Fibroblast of lung (primary cell): ENCODE measurements around the gene OTUD7B. TPM values are rescaled to one million over a fixed set of nuclear protein-coding genes. Genes with fewer than 3 reads are reported as not detected.
A peak's percentile ranks its signal among the peaks of the same experiment; 100 is the strongest.

Experiments
- DNase-seq, 2 donors: peaks; one replicate each; pipeline versions ENCODE4 v3.0.0 to v3.0.0-alpha.2; 2010; ENCODE audit warnings: low read depth in 2 of 2
- H2AFZ ChIP-seq: 2 replicates; pipeline ENCODE4 v1.5.1; 2012; ENCODE audit warnings: low read length, control low read depth, inconsistent platforms
- H3K27ac ChIP-seq: 2 replicates; pipeline ENCODE4 v1.5.1; 2011; ENCODE audit warnings: low read length, control low read depth; ENCODE audit not compliant: insufficient read depth
- H3K27me3 ChIP-seq: 2 replicates; pipeline ENCODE4 v1.5.1; 2011; ENCODE audit warnings: mild to moderate bottlenecking, low read length; ENCODE audit not compliant: control insufficient read depth, insufficient read depth
- H3K36me3 ChIP-seq: 2 replicates; pipeline ENCODE4 v1.5.1; 2011; ENCODE audit warnings: low read length; ENCODE audit not compliant: control insufficient read depth, insufficient read depth
- H3K4me1 ChIP-seq: 2 replicates; pipeline ENCODE4 v1.5.1; 2011; ENCODE audit warnings: low read length; ENCODE audit not compliant: control insufficient read depth, insufficient read depth; ENCODE audit errors: extremely low read depth
- H3K4me2 ChIP-seq: 2 replicates; pipeline ENCODE4 v1.5.1; 2011; ENCODE audit warnings: low read length, control low read depth; ENCODE audit not compliant: insufficient read depth; ENCODE audit errors: extremely low read depth
- H3K4me3 ChIP-seq, 4 experiments: fragments of 200-600 bp in 1 of 4; sonication (generic) in 1 of 4; replicated peaks in 1 of 4; 2 replicates each; pipeline ENCODE4 v1.5.1; 2011 to 2016; ENCODE audit warnings: low read length in 4 of 4, low read depth in 3 of 4, mild to moderate bottlenecking in 3 of 4, control low read depth in 2 of 4, inconsistent platforms in 1 of 4, mixed read lengths in 1 of 4; ENCODE audit not compliant: insufficient read depth in 1 of 4; ENCODE audit errors: control extremely low read depth in 1 of 4
- H3K79me2 ChIP-seq: 2 replicates; pipeline ENCODE4 v1.5.1; 2012; ENCODE audit warnings: mild to moderate bottlenecking, low read length, inconsistent platforms; ENCODE audit not compliant: control insufficient read depth, insufficient read depth
- H3K9ac ChIP-seq: 2 replicates; pipeline ENCODE4 v1.5.1; 2011; ENCODE audit warnings: mild to moderate bottlenecking, low read length, control low read depth; ENCODE audit not compliant: insufficient read depth
- H3K9me3 ChIP-seq: 2 replicates; pipeline ENCODE4 v1.5.1; 2012; ENCODE audit warnings: low read depth, low read length; ENCODE audit not compliant: control insufficient read depth, insufficient read depth
- H4K20me1 ChIP-seq: 2 replicates; pipeline ENCODE4 v1.5.1; 2011; ENCODE audit warnings: low read length; ENCODE audit not compliant: control insufficient read depth, insufficient read depth; ENCODE audit errors: extremely low read depth
- EZH2 ChIP-seq: IDR thresholded peaks from 2 replicates; pipeline ENCODE4 v1.5.1; 2012; ENCODE audit warnings: low read length, control low read depth, mild to moderate bottlenecking; ENCODE audit errors: missing control alignments
- polyA plus RNA-seq, 2 donors: library from polyadenylated mRNA; depleted of rRNA in 1 of 2; stranded (reverse) in 1 of 2; unstranded in 1 of 2; fragments of >200 nt; gene quantifications; 2 replicates each; pipeline ENCODE4 v1.2.1, GENCODE V29; 2011 to 2012; ENCODE audit warnings: missing spikeins in 1 of 2
- total RNA-seq: library from RNA; depleted of rRNA; stranded (reverse); fragments of >200 nt; gene quantifications from 2 replicates; pipeline ENCODE4 v1.2.1, GENCODE V29; 2014
- TF ChIP-seq, protein P1 (sequence below), 2 donors: IDR thresholded peaks in 1 of 2; conservative IDR thresholded peaks in 1 of 2; 1 replicate in 1 of 2; 2 replicates in 1 of 2; pipeline ENCODE4 v1.5.1; 2011 to 2012; ENCODE audit warnings: low read length in 2 of 2, control low read depth in 1 of 2, inconsistent platforms in 1 of 2, low read depth in 1 of 2, mild to moderate bottlenecking in 1 of 2

The OTUD7B gene
- total and polyA plus RNA-seq, 2 donors (not counting 1 experiment from before 2014, with no cell fraction given), result 10.1 to 17.3 TPM

DNA sequence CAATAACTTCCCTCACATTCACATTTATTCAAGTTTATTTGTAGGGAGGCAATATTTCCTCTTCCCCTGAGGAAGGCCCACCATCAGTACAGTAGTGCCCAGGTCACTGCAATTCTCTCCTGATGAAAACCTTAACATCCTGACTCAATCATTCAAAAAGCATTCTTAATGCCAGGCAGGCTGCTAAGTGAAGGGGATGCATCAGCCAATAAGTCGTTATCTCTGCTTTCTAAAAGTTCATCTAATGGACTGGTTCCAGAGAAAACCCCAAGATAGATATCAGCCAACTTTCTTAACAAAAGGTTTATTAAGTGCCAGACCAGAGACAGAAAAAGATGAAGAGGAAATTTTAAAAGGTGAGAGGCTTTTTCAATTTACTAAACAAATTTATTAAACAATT lies 17.3 kb downstream of the OTUD7B start:
- H3K4me2 ChIP-seq, result no peak overlapping the region
- H3K9me3 ChIP-seq, result no peaks in the 10 kb centered on the region
- H3K4me1 ChIP-seq, result peaks cover 3% of the 10 kb centered on the region
- H3K36me3 ChIP-seq, result no peaks in the 10 kb centered on the region
- H2AFZ ChIP-seq, result no peak overlapping the region
- peaks cover 47% of the 10 kb centered on the region for H3K79me2 ChIP-seq
- H3K27ac ChIP-seq, result no peak overlapping the region
- H3K4me3 ChIP-seq, result no peak overlapping the region
- peak in 1 of 2 donors; percentile 31 for DNase-seq
- no peaks in the 10 kb centered on the region for H4K20me1 ChIP-seq
- TF ChIP-seq EZH2, result no peak
- TF ChIP-seq, protein P1, sequence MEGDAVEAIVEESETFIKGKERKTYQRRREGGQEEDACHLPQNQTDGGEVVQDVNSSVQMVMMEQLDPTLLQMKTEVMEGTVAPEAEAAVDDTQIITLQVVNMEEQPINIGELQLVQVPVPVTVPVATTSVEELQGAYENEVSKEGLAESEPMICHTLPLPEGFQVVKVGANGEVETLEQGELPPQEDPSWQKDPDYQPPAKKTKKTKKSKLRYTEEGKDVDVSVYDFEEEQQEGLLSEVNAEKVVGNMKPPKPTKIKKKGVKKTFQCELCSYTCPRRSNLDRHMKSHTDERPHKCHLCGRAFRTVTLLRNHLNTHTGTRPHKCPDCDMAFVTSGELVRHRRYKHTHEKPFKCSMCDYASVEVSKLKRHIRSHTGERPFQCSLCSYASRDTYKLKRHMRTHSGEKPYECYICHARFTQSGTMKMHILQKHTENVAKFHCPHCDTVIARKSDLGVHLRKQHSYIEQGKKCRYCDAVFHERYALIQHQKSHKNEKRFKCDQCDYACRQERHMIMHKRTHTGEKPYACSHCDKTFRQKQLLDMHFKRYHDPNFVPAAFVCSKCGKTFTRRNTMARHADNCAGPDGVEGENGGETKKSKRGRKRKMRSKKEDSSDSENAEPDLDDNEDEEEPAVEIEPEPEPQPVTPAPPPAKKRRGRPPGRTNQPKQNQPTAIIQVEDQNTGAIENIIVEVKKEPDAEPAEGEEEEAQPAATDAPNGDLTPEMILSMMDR (conservative IDR thresholded peaks at IDR 0.05 in 1 of 2, IDR thresholded peaks at IDR 0.05 in 1 of 2; ENCODE audit: low read depth in 1 of 2, low read length in 2 of 2), result no peak
- no peak overlapping the region for H3K9ac ChIP-seq
- no peaks in the 10 kb centered on the region for H3K27me3 ChIP-seq

DNA sequence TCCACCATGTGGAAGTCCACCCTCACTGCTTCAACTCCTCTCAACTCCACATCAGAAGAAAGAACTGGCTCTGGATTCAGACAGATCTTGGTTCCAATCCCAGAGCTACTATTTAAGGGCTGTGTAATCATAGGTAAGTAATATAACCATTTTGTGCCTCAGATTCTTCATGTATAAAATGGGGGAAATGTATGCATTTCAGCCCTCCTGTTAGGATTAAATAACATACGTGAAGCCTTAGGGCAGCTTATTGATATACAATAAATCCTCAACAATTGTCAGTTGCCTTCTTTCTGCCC lies 23.3 kb downstream of the OTUD7B start:
- H3K9me3 ChIP-seq, result no peaks in the 10 kb centered on the region
- H3K79me2 ChIP-seq, result peaks cover 55% of the 10 kb centered on the region
- TF ChIP-seq, protein P1 (conservative IDR thresholded peaks at IDR 0.05 in 1 of 2, IDR thresholded peaks at IDR 0.05 in 1 of 2; ENCODE audit: low read depth in 1 of 2, low read length in 2 of 2), result no peak
- no peak for TF ChIP-seq EZH2
- H3K4me3 ChIP-seq, result no peak overlapping the region
- no peak overlapping the region for H3K4me2 ChIP-seq
- peaks cover 8% of the 10 kb centered on the region for H3K4me1 ChIP-seq
- peak in 1 of 2 donors; percentile 10 for DNase-seq
- peak overlapping the region; percentile 11 for H3K27ac ChIP-seq
- no peaks in the 10 kb centered on the region for H4K20me1 ChIP-seq
- no peak overlapping the region for H2AFZ ChIP-seq
- H3K36me3 ChIP-seq, result no peaks in the 10 kb centered on the region
- no peaks in the 10 kb centered on the region for H3K27me3 ChIP-seq
- H3K9ac ChIP-seq, result no peak overlapping the region

DNA sequence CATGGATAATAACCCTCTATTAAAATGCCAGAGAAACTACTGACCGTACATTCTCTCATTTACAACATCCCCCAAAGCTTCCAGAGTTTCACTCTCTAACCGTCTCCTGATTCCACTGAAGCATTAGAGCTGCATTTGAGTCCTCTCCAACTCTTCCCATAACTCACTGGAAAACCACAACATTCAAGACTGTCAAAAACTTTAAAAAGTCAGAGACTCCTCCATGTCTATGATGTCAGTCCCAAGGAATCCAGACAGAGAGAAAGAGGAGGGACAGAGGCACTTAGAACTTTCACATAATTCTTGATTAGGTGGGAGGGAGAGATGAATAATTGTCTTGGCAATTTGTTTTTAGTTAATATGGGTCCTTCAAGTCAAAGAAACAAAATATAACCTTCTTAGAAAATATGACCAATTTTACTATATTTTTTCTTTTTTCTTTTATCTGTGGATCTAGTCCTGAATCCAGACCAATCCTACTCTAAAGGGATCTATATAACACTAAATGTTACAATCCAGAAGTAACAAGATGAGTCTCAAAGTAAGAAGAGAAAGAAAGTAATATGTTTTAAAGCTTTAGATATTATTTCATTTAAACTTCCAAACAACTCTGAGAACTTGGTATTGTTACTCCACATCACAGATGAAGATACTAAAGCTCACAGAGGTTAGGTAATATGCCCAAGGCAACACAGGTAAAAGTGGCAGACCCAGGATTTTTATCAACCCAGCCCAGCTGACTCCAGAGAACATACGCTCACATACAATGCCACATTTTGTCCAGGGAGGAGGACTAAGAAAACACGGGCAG lies 23.8 kb downstream of the OTUD7B start:
- H3K27ac ChIP-seq, result peak overlapping the region; percentile 11

More for the DNA sequence above, 23.8 kb downstream of the OTUD7B start:
- H3K9me3 ChIP-seq, result no peaks in the 10 kb centered on the region
- H3K36me3 ChIP-seq, result no peaks in the 10 kb centered on the region
- no peak overlapping the region for H3K4me3 ChIP-seq
- TF ChIP-seq, protein P1 (conservative IDR thresholded peaks at IDR 0.05 in 1 of 2, IDR thresholded peaks at IDR 0.05 in 1 of 2; ENCODE audit: low read depth in 1 of 2, low read length in 2 of 2), result no peak
- TF ChIP-seq EZH2, result no peak
- DNase-seq, result peak; percentile 87 to 95
- peaks cover 51% of the 10 kb centered on the region for H3K79me2 ChIP-seq
- H3K9ac ChIP-seq, result no peak overlapping the region
- H3K27me3 ChIP-seq, result no peaks in the 10 kb centered on the region
- peaks cover 8% of the 10 kb centered on the region for H3K4me1 ChIP-seq
- peak overlapping the region; percentile 34 for H3K4me2 ChIP-seq
- no peak overlapping the region for H2AFZ ChIP-seq
- no peaks in the 10 kb centered on the region for H4K20me1 ChIP-seq
